GM13977 (cell line): Measurements from ENCODE around the gene TSKU.
"Not testable (repeated sequence)": the region's sequence is repeated elsewhere in the genome, so short reads cannot be mapped to it uniquely, and the experiment has no call there.

ENCODE experiments used
- DNase-seq: peaks from one replicate; pipeline ENCODE4 v3.0.0; 2012; ENCODE audit warnings: low spot score
- in situ Hi-C: fragments of 300-500 bp; cut with MboI; formaldehyde crosslinking; loops from one replicate; pipeline ENCODE4 v1.12.0; 2022; ENCODE audit warnings: low sequenced_read_pairs, low pct_unique_long_range_greater_than_20kb, mixed read lengths, inconsistent platforms; ENCODE audit not compliant: unreplicated experiment
- TF ChIP-seq, protein P1 (sequence below): IDR thresholded peaks from 2 replicates; pipeline ENCODE4 v1.5.1; 2012; ENCODE audit warnings: mild to moderate bottlenecking, control low read depth; ENCODE audit not compliant: insufficient read depth; ENCODE audit errors: extremely low read depth, missing control alignments

TSKU gene

DNA sequence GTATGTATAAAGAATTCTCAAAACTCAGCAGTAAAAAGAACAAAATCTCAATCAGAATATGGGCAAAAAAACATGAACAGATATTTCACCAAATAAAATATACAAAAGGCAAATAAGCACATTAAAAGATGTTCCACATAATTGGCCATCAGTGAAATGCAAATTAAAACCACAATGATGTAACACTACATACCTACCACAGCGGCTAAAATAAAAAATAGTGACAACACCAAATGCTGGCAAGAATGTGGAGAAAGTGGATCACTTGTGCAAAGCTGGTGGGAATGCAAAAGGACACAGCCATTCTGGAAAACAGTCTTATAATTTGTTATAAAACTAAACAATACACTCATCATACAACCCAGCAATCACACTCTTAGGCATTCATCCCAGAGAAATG is 39.2 kb downstream of the TSKU start:
- DNase-seq: no peak
- in situ Hi-C loops: loop anchor here (25.0 kb wide), 1 partner anchor 215 kb away; the partner anchor contains the start of gene B3GNT6
- TF ChIP-seq, protein P1, sequence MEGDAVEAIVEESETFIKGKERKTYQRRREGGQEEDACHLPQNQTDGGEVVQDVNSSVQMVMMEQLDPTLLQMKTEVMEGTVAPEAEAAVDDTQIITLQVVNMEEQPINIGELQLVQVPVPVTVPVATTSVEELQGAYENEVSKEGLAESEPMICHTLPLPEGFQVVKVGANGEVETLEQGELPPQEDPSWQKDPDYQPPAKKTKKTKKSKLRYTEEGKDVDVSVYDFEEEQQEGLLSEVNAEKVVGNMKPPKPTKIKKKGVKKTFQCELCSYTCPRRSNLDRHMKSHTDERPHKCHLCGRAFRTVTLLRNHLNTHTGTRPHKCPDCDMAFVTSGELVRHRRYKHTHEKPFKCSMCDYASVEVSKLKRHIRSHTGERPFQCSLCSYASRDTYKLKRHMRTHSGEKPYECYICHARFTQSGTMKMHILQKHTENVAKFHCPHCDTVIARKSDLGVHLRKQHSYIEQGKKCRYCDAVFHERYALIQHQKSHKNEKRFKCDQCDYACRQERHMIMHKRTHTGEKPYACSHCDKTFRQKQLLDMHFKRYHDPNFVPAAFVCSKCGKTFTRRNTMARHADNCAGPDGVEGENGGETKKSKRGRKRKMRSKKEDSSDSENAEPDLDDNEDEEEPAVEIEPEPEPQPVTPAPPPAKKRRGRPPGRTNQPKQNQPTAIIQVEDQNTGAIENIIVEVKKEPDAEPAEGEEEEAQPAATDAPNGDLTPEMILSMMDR: no peak

DNA sequence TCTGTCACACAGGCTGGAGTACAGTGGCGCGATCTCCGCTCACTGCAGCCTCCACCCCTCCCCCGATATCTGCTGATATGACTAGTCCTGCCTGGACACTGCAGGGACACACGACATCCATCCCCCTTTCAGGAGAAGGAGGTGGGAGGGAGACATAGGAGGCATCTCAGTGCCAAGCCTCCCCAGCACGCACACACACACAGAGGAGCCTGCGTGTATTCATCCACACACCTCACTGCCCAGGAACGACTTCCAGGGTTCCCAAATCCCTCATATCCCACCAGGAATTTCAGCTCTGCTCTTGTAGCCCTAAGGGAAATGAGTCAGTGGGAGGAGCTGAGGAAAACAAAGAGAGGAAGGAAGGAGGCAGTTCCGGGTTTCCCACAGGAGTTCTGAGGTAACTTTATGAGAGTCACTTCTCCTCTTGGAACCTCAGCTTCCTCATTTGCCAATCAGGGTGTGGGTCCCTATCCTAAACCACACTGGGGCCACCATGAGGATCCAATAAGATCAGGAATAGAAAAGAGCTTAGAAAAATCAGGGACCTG is 40.4 kb downstream of the TSKU start:
- DNase-seq: no peak
- in situ Hi-C loops: loop anchor here (25.0 kb wide), 1 partner anchor 214 kb away; the partner anchor contains the start of gene B3GNT6
- TF ChIP-seq, protein P1: no peak

DNA sequence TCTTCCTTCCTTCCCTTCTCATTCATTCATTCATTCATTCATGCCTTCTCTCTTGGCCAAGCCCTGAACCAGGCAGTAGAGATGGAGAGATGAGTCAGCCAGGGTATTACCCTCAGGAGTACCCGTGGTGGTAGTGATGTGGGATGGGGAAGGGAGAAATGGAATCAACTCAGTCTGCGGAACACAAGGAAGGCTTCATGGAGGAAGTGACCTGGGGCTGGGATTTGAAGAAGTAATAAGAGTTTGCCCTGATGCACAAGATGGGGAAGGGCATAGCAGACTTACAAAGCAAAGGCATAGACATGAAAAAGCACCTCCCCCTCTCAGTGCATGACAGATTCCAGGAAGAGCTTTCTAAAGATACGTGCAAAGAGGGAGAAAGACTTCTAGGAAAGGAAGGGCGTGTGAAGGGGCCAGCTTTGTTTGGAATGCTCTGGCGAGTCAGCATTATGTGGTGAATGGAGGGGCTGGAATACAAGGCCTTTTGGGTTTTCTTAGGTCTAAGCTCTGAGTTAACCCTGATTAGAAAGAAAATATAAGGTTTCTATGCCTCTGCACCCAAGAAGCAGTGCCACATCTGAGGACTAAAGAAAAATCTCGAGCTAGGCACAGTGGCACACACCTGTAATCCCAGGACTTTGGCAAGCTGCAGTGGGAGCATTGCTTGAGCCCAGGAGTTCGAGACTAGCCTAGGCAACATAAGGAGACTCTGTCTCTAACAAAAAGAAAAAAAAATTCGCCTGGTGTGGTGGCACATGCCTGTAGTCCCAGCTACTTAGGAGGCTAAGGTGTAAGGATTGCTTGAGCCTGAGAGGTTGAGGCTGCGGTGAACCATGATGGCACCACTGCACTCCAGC is 41.2 kb downstream of the TSKU start:
- TF ChIP-seq, protein P1: no peak
- DNase-seq: no peak
- in situ Hi-C loops: loop anchor here (25.0 kb wide), 1 partner anchor 213 kb away; the partner anchor contains the start of gene B3GNT6

DNA sequence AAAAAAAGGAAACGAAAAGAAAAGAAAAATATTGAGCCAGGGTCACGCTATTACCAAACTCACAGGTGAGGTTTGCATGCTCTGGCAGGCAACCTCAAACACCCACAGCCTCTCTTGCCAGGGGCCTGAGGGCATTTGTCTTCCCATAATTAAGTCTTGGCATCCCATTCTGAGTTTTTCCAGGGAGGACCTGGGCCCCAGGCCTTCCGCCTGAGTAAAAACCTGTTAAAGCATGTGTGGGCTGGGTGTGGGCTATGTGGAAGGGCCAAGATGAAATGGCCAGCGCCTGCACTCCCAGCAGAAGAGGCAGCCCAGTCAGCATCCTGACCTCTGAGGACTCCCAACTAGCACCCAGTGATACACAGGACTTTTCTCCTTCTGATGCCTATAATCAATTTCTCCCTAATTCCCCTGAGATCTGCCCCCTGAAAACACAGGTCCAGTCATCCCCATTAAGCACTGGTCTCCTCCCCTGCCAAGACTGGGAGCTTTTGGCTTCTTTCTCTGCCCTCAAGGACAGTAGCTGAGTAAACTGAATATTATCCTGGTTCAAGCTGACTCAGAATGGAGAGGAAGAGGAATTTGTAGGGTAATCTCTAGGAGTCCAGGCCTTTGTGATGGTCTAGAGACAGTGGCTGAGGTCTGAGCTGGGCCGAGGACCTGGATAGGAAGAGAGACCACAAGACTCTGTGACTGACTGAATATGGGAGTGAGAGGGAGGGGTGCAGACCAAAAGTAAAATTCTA is 42.0 kb downstream of the TSKU start:
- DNase-seq: no peak
- TF ChIP-seq, protein P1: no peak
- in situ Hi-C loops: loop anchor here (25.0 kb wide), 1 partner anchor 212 kb away; the partner anchor contains the start of gene B3GNT6

- TF ChIP-seq, protein P1: no peak
- no peak for DNase-seq
- in situ Hi-C loops: no loop called here
These were observed 42.7 kb downstream of the TSKU start for GRCh38 chr11:76825726-76826396.

- DNase-seq, in situ Hi-C loops: not testable (repeated sequence)
These were observed 43.4 kb downstream of the TSKU start for GRCh38 chr11:76826508-76826907.

DNA sequence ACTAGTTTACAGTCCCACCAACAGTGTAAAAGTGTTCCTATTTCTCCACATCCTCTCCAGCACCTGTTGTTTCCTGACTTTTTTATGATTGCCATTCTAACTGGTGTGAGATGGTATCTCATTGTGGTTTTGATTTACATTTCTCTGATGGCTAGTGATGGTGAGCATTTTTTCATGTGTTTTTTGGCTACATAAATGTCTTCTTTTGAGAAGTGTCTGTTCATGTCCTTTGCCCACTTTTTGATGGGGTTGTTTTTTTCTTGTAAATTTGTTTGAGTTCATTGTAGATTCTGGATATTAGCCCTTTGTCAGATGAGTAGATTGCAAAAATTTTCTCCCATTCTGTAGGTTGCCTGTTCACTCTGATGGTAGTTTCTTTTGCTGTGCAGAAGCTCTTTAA is 43.8 kb downstream of the TSKU start:
- DNase-seq, in situ Hi-C loops: not testable (repeated sequence)
